Endothelial cell of umbilical vein (primary cell): ENCODE results near the gene ENPP3. TPM values are rescaled to one million over a fixed set of nuclear protein-coding genes. Genes with fewer than 3 reads are reported as not detected.

Experiments used
- BruUV-seq: library from RNA; stranded (reverse); fragments of 400-500 nt; replicated peaks from 2 replicates; lab custom pipeline; 2021; lab: Mats Ljungman, UMichigan
- CTCF ChIA-PET: fragments of 300-600, 350-600 bp; sonication (Branson Sonifier 250); formaldehyde crosslinking; loops from one replicate; lab custom pipeline; 2021; ENCODE audit warnings: antibody characterized with exemption, inconsistent platforms; lab: Charles Lee
- POLR2A ChIA-PET: fragments of 300-600, 350-600 bp; sonication (Branson Sonifier 250); formaldehyde crosslinking; loops from one replicate; lab custom pipeline; 2021; ENCODE audit warnings: antibody characterized with exemption, inconsistent platforms; lab: Charles Lee
- DNase-seq: peaks from one replicate; pipeline ENCODE4 v3.0.0-alpha.2; 2011; ENCODE audit warnings: low read depth, low spot score
- FAIRE-seq: peaks from 2 replicates; lab custom pipeline; 2011; peaks lifted over from hg19 to GRCh38; lab: Jason Lieb, UNC
- H2AFZ ChIP-seq: 2 replicates; pipeline ENCODE4 v1.6.0; 2012; ENCODE audit warnings: low read depth, low read length, control low read depth, inconsistent platforms
- H3K27ac ChIP-seq: 2 replicates; pipeline ENCODE4 v1.5.1; 2011; ENCODE audit warnings: low read depth, mild to moderate bottlenecking, control low read depth, low read length, moderate library complexity; ENCODE audit not compliant: insufficient read depth
- H3K27me3 ChIP-seq, 2 experiments: 2 replicates each; pipeline versions ENCODE4 v1.6.0 to v1.6.1; 2011; ENCODE audit warnings: low read length in 2 of 2, mixed read lengths in 1 of 2; ENCODE audit not compliant: control insufficient read depth in 2 of 2, insufficient read depth in 2 of 2
- H3K36me3 ChIP-seq, 2 experiments: 2 replicates in 1 of 2; 3 replicates in 1 of 2; pipeline ENCODE4 v1.5.1; 2011; ENCODE audit warnings: low read length in 2 of 2, mild to moderate bottlenecking in 1 of 2, moderate library complexity in 1 of 2; ENCODE audit not compliant: control insufficient read depth in 2 of 2, insufficient read depth in 2 of 2; ENCODE audit errors: extremely low read depth in 1 of 2
- H3K4me1 ChIP-seq: 3 replicates; pipeline ENCODE4 v1.5.1; 2011; ENCODE audit warnings: mild to moderate bottlenecking, low read length; ENCODE audit not compliant: control insufficient read depth, insufficient read depth; ENCODE audit errors: extremely low read depth
- H3K4me2 ChIP-seq: 2 replicates; pipeline ENCODE4 v1.6.1; 2011; ENCODE audit warnings: low read length, control low read depth, mixed read lengths; ENCODE audit not compliant: insufficient read depth
- H3K4me3 ChIP-seq, 3 experiments: fragments of 200-600 bp in 1 of 3; sonication (generic), shearing (Covaris generic) in 1 of 3; replicated peaks in 1 of 3; 2 replicates each; pipeline ENCODE4 v1.5.1; 2011 to 2016; ENCODE audit warnings: control low read depth in 3 of 3, low read length in 3 of 3, mild to moderate bottlenecking in 2 of 3, inconsistent platforms in 1 of 3, low read depth in 1 of 3, moderate library complexity in 1 of 3; ENCODE audit not compliant: insufficient read depth in 1 of 3
- H3K79me2 ChIP-seq: 2 replicates; pipeline ENCODE4 v1.6.0; 2012; ENCODE audit warnings: low read length, inconsistent platforms; ENCODE audit not compliant: control insufficient read depth, insufficient read depth
- H3K9ac ChIP-seq: replicated peaks from 2 replicates; pipeline ENCODE3; 2011; ENCODE audit warnings: low read length, control low read depth; ENCODE audit not compliant: insufficient read depth; ENCODE audit errors: extremely low read depth
- H3K9me1 ChIP-seq: replicated peaks from 3 replicates; pipeline ENCODE4 v1.6.0; 2011; ENCODE audit warnings: mild to moderate bottlenecking, low read length; ENCODE audit not compliant: control insufficient read depth, insufficient read depth; ENCODE audit errors: extremely low read depth
- H3K9me3 ChIP-seq: replicated peaks from 2 replicates; pipeline ENCODE4 v1.5.1; 2012; ENCODE audit warnings: low read length, inconsistent platforms; ENCODE audit not compliant: control insufficient read depth, insufficient read depth
- H4K20me1 ChIP-seq: replicated peaks from 2 replicates; pipeline ENCODE3; 2011; ENCODE audit warnings: mild to moderate bottlenecking, low read length; ENCODE audit not compliant: control insufficient read depth, insufficient read depth; ENCODE audit errors: extremely low read depth
- EZH2 ChIP-seq: IDR thresholded peaks from 2 replicates; pipeline ENCODE4 v1.6.1; 2012; ENCODE audit warnings: borderline replicate concordance, low read depth, mild to moderate bottlenecking, moderate library complexity, low read length, inconsistent platforms; ENCODE audit not compliant: severe bottlenecking
- GATA2 ChIP-seq: IDR thresholded peaks from 2 replicates; pipeline ENCODE4 v1.7.0; 2011; ENCODE audit warnings: low read depth, mild to moderate bottlenecking, moderate library complexity, mixed read lengths, low read length; ENCODE audit not compliant: insufficient read length, insufficient read depth
- MYC ChIP-seq: IDR thresholded peaks from one replicate; pipeline ENCODE4 v1.6.1; 2011; ENCODE audit warnings: mild to moderate bottlenecking, low read depth, low read length
- POLR2A ChIP-seq: IDR thresholded peaks from 2 replicates; pipeline ENCODE4 v1.6.1; 2012; ENCODE audit warnings: low read depth, mild to moderate bottlenecking, control low read depth, low read length
- POLR2AphosphoS5 ChIP-seq: IDR thresholded peaks from 2 replicates; pipeline ENCODE4 v1.6.1; 2012; ENCODE audit warnings: low read depth, mild to moderate bottlenecking, control low read depth, low read length, moderate library complexity; ENCODE audit not compliant: insufficient read depth
- dilution Hi-C: fragments of 300-500 bp; cut with MboI; formaldehyde crosslinking; loops from one replicate; pipeline ENCODE4 v1.15.0; 2019; ENCODE audit warnings: low sequenced_read_pairs; ENCODE audit not compliant: extremely low pct_ligation_motif_present
- intact Hi-C: fragments of 100-400 bp; cut with micrococcal nuclease; formaldehyde crosslinking; loops from one replicate; pipeline ENCODE4 v1.10.0; 2022
- polyA plus RNA-seq, 4 experiments: library from polyadenylated mRNA; depleted of rRNA in 3 of 4; stranded (reverse) in 3 of 4; unstranded in 1 of 4; fragments of >200 nt; gene quantifications; 2 replicates each; pipeline versions ENCODE4 v1.2.1 to v1.2.3, GENCODE V29; 2011 to 2012; ENCODE audit warnings: missing spikeins in 1 of 4
- total RNA-seq: library from RNA; stranded (reverse); gene quantifications from 2 replicates; pipeline ENCODE4 v1.2.3, GENCODE V29; 2021
- TF ChIP-seq, protein P1 (sequence below): IDR thresholded peaks from 2 replicates; pipeline ENCODE4 v1.6.1; 2011; ENCODE audit not compliant: insufficient read depth, insufficient read length
- TF ChIP-seq, protein P2 (sequence below), 2 donors: IDR thresholded peaks; 1 replicate in 1 of 2; 2 replicates in 1 of 2; pipeline ENCODE4 v1.5.1; 2011; ENCODE audit warnings: low read length in 2 of 2, mild to moderate bottlenecking in 2 of 2, moderate library complexity in 2 of 2, control low read depth in 1 of 2, inconsistent platforms in 1 of 2, low read depth in 1 of 2; ENCODE audit not compliant: insufficient read depth in 1 of 2; ENCODE audit errors: extremely low read depth in 1 of 2

Gene ENPP3
- total and polyA plus RNA-seq, 2 donors (not counting 3 experiments of a cell fraction or from before 2014, with no cell fraction given), result not detected

DNA sequence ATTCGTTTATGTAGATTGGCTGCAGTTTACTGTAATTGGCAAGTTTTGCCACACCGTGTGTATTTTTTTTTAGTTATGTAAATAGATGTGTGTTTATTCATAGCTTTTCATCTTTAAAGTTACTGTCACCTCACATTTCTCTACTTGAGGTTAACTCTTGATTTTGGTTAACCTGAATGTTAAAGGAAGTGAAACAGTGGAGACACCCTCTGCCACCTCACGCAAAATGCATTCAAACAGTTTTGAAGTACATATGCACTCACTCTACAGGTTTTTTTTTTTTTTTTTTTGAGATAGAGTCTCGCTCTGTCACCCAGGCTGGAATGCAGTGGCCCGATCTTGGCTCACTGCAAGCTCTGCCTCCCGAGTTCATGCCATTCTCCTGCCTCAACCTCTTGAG is 46.4 kb downstream of the ENPP3 start:
- Histone ChIP-seq H3K4me3 (no peak overlapping the region), H3K9me1 (no peaks in the 10 kb centered on the region), H3K27me3 (peaks cover 0 to 2% of the 10 kb centered on the region in 2 experiments), H3K4me2 (no peak overlapping the region), H3K36me3 (no peaks in the 10 kb centered on the region), H3K4me1 (no peaks in the 10 kb centered on the region), H3K9ac (no peak overlapping the region), H2AFZ (no peak overlapping the region), H4K20me1 (no peaks in the 10 kb centered on the region), H3K79me2 (no peaks in the 10 kb centered on the region), H3K9me3 (no peaks in the 10 kb centered on the region), H3K27ac (no peak overlapping the region)
- no TSS peak for BruUV-seq
- DNase-seq (no peak), FAIRE-seq (no peak)
- dilution Hi-C loops, result no loop called here
- POLR2A ChIA-PET, result no interaction called here
- no peak for TF ChIP-seq MYC
- no peak for TF ChIP-seq POLR2A
- TF ChIP-seq, protein P1, sequence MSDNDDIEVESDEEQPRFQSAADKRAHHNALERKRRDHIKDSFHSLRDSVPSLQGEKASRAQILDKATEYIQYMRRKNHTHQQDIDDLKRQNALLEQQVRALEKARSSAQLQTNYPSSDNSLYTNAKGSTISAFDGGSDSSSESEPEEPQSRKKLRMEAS, result no peak
- TF ChIP-seq POLR2AphosphoS5, result no peak
- TF ChIP-seq GATA2, result no peak
- TF ChIP-seq, protein P2, sequence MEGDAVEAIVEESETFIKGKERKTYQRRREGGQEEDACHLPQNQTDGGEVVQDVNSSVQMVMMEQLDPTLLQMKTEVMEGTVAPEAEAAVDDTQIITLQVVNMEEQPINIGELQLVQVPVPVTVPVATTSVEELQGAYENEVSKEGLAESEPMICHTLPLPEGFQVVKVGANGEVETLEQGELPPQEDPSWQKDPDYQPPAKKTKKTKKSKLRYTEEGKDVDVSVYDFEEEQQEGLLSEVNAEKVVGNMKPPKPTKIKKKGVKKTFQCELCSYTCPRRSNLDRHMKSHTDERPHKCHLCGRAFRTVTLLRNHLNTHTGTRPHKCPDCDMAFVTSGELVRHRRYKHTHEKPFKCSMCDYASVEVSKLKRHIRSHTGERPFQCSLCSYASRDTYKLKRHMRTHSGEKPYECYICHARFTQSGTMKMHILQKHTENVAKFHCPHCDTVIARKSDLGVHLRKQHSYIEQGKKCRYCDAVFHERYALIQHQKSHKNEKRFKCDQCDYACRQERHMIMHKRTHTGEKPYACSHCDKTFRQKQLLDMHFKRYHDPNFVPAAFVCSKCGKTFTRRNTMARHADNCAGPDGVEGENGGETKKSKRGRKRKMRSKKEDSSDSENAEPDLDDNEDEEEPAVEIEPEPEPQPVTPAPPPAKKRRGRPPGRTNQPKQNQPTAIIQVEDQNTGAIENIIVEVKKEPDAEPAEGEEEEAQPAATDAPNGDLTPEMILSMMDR (IDR thresholded peaks at IDR 0.05; ENCODE audit: extremely low read depth in 1 of 2, insufficient read depth in 1 of 2, low read depth in 1 of 2, low read length in 2 of 2), result no peak
- TF ChIP-seq EZH2, result no peak
- CTCF ChIA-PET, result interaction anchor here (0.7 kb wide), 1 partner anchor 1817 kb away, joined by 3 read pairs; no protein-coding TSS in a partner anchor
- intact Hi-C loops, result no loop called here
